SK-N-SH (cell line): ENCODE data around the gene ENOX2. TPM values are rescaled to one million over a fixed set of nuclear protein-coding genes. Genes with fewer than 3 reads are reported as not detected.
A peak's percentile ranks its signal among the peaks of the same experiment; 100 is the strongest.

Experiments
- CTCF ChIA-PET: fragments of 300-600, 350-600 bp; formaldehyde crosslinking; extraction: SDS; loops from one replicate; lab custom pipeline; 2021; lab: Yijun Ruan, JAX
- POLR2A ChIA-PET: fragments of 350-600 bp; sonication (Branson Sonifier 250); formaldehyde crosslinking; extraction: SDS; loops from one replicate; lab custom pipeline; 2020; ENCODE audit warnings: antibody characterized with exemption, inconsistent platforms; lab: Yijun Ruan, JAX
- DNase-seq: peaks from one replicate; pipeline ENCODE4 v3.0.0; 2012
- H2AFZ ChIP-seq: fragments of 200-600 bp; sonication (generic); 2 replicates; pipeline ENCODE4 v1.8.1; 2016; ENCODE audit warnings: antibody characterized with exemption, mild to moderate bottlenecking, low read depth
- H3F3A ChIP-seq: fragments of 200-600 bp; sonication (generic); replicated peaks from 2 replicates; pipeline ENCODE3; 2016; ENCODE audit warnings: antibody characterized with exemption, mild to moderate bottlenecking; ENCODE audit not compliant: insufficient read depth
- H3K27ac ChIP-seq, 2 experiments: fragments of 200-500 bp in 1 of 2; fragments of 200-600 bp in 1 of 2; sonication (Bioruptor generic) in 1 of 2; sonication (generic), shearing (Covaris generic) in 1 of 2; 2 replicates each; pipeline versions ENCODE4 v1.5.1 to v1.6.1; 2014 to 2016; ENCODE audit warnings: low read depth in 2 of 2, inconsistent platforms in 1 of 2, low read length in 1 of 2, mild to moderate bottlenecking in 1 of 2, mixed read lengths in 1 of 2
- H3K27me3 ChIP-seq: fragments of 200-600 bp; sonication (generic), shearing (Covaris generic); 2 replicates; pipeline ENCODE4 v1.6.1; 2016; ENCODE audit warnings: mixed run types; ENCODE audit not compliant: insufficient read depth
- H3K36me3 ChIP-seq, 2 experiments: fragments of 200-500 bp in 1 of 2; fragments of 200-600 bp in 1 of 2; sonication (Bioruptor generic) in 1 of 2; sonication (generic) in 1 of 2; replicated peaks in 1 of 2; 2 replicates each; pipeline versions ENCODE3 to v1.5.1; 2014 to 2016; ENCODE audit warnings: low read length in 1 of 2, mild to moderate bottlenecking in 1 of 2; ENCODE audit not compliant: insufficient read depth in 2 of 2, control insufficient read depth in 1 of 2
- H3K4me1 ChIP-seq, 2 experiments: fragments of 200-500 bp in 1 of 2; fragments of 200-600 bp in 1 of 2; sonication (Bioruptor generic) in 1 of 2; sonication (generic), shearing (Covaris generic) in 1 of 2; 2 replicates each; pipeline versions ENCODE4 v1.5.1 to v1.6.1; 2014 to 2016; ENCODE audit warnings: low read depth in 1 of 2, low read length in 1 of 2, mixed run types in 1 of 2; ENCODE audit not compliant: insufficient read depth in 2 of 2, control insufficient read depth in 1 of 2
- H3K4me2 ChIP-seq: fragments of 200-600 bp; sonication (generic), shearing (Covaris generic); 2 replicates; pipeline ENCODE4 v1.6.1; 2017; ENCODE audit warnings: mixed run types
- H3K4me3 ChIP-seq, 2 experiments: fragments of 200-500 bp in 1 of 2; fragments of 200-600 bp in 1 of 2; sonication (Bioruptor generic) in 1 of 2; sonication (generic), shearing (Covaris generic) in 1 of 2; 2 replicates each; pipeline versions ENCODE4 v1.5.1 to v1.8.1; 2014 to 2016; ENCODE audit warnings: low read depth in 2 of 2, inconsistent platforms in 1 of 2, low read length in 1 of 2, mild to moderate bottlenecking in 1 of 2, mixed read lengths in 1 of 2, moderate library complexity in 1 of 2
- H3K79me2 ChIP-seq: fragments of 200-600 bp; sonication (generic); 2 replicates; pipeline ENCODE4 v1.8.1; 2017; ENCODE audit warnings: mild to moderate bottlenecking; ENCODE audit not compliant: insufficient read depth
- H3K9ac ChIP-seq: fragments of 200-600 bp; sonication (generic); 2 replicates; pipeline ENCODE4 v1.6.1; 2017; ENCODE audit warnings: mixed run types
- H3K9me2 ChIP-seq: fragments of 200-600 bp; sonication (generic); 2 replicates; pipeline ENCODE4 v1.6.1; 2017; ENCODE audit warnings: mixed run types
- H3K9me3 ChIP-seq: fragments of 200-600 bp; sonication (generic); 2 replicates; pipeline ENCODE4 v1.6.1; 2017; ENCODE audit warnings: mixed run types, mild to moderate bottlenecking, moderate library complexity
- H4K20me1 ChIP-seq: fragments of 200-600 bp; sonication (generic); 2 replicates; pipeline ENCODE4 v1.6.1; 2017; ENCODE audit warnings: mild to moderate bottlenecking, mixed run types; ENCODE audit not compliant: insufficient read depth
- ELF1 ChIP-seq: IDR thresholded peaks from 2 replicates; pipeline ENCODE4 v1.4.0; 2012
- EP300 ChIP-seq, 2 experiments: IDR thresholded peaks; 2 replicates each; pipeline versions ENCODE4 v1.4.0 to v1.6.1; 2012; ENCODE audit warnings: borderline replicate concordance in 1 of 2, low read depth in 1 of 2, low read length in 1 of 2
- FOSL2 ChIP-seq: IDR thresholded peaks from 2 replicates; pipeline ENCODE4 v1.4.0; 2012; ENCODE audit warnings: low read depth, mild to moderate bottlenecking, moderate library complexity, borderline replicate concordance
- GABPA ChIP-seq: IDR thresholded peaks from 2 replicates; pipeline ENCODE4 v1.4.0; 2012; ENCODE audit warnings: low read depth, mild to moderate bottlenecking
- GATA2 ChIP-seq: sonication (generic); formaldehyde crosslinking; IDR thresholded peaks from 2 replicates; pipeline ENCODE4 v1.5.0; 2020; ENCODE audit warnings: mild to moderate bottlenecking, missing genetic modification reagents
- JUND ChIP-seq: IDR thresholded peaks from 2 replicates; pipeline ENCODE4 v1.4.0; 2012
- MXI1 ChIP-seq: IDR thresholded peaks from 2 replicates; pipeline ENCODE4 v1.6.1; 2012; ENCODE audit warnings: mild to moderate bottlenecking, low read depth, low read length, improper control_type of control experiment
- RCOR1 ChIP-seq: fragments of 150-350 bp; IDR thresholded peaks from 2 replicates; pipeline ENCODE4 v1.6.1; 2017; ENCODE audit warnings: antibody characterized with exemption, low read length
- SIN3A ChIP-seq: IDR thresholded peaks from 2 replicates; pipeline ENCODE4 v1.6.1; 2012; ENCODE audit warnings: low read depth, mild to moderate bottlenecking, low read length, moderate library complexity, borderline replicate concordance
- TAF1 ChIP-seq: IDR thresholded peaks from 2 replicates; pipeline ENCODE4 v1.6.1; 2012; ENCODE audit warnings: low read depth, mild to moderate bottlenecking, low read length, moderate library complexity, borderline replicate concordance
- TCF12 ChIP-seq: IDR thresholded peaks from 2 replicates; pipeline ENCODE4 v1.4.0; 2012
- WGBS: methylation state at CpG from one replicate; pipeline ENCODE4 v1.1.6; 2017; ENCODE audit warnings: low lambda C conversion rate; 5-methylcytosine and 5-hydroxymethylcytosine counted together
- polyA plus RNA-seq, 3 experiments: library from polyadenylated mRNA; depleted of rRNA; stranded (reverse); fragments of >200 nt; gene quantifications; 2 replicates each; pipeline ENCODE4 v1.2.3, GENCODE V29; 2012
- TF ChIP-seq, protein P1 (sequence below): IDR thresholded peaks from 2 replicates; pipeline ENCODE4; 2012
- TF ChIP-seq, protein P2 (sequence below): IDR thresholded peaks from 2 replicates; pipeline ENCODE4 v1.6.1; 2012; ENCODE audit warnings: mild to moderate bottlenecking, low read depth, low read length, moderate library complexity
- TF ChIP-seq, protein P3 (sequence below): fragments of 150-350 bp; IDR thresholded peaks from 2 replicates; pipeline ENCODE4 v1.6.1; 2017; ENCODE audit warnings: antibody characterized with exemption, low read length, low read depth, borderline replicate concordance
- TF ChIP-seq, protein P4 (sequence below): fragments of 150-350 bp; IDR thresholded peaks from 2 replicates; pipeline ENCODE4 v1.6.1; 2016; ENCODE audit warnings: mild to moderate bottlenecking, low read depth, low read length

ENOX2 gene
- polyA plus RNA-seq, 1 of the 3 experiments (the other 2 are of a cell fraction): 8.8 TPM

DNA sequence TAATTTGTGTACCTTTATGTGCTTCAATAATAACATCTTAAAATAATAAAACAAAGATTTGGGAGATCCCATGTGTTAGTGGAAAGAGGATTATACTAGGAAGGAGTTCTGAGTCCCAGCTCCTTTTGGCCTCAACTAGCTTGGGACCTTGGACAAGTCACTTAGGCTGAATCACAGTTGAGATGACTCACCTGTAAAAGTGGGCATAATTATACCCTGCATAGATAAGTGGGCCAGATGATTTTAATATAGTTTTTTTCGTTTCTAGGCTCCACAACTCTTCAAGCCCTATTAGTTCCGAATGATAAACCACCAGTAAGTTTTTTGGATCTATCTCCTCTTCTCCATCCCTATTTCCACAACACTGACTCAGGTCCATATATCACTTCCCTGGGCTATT, 131.8 kb downstream of the ENOX2 start:
- no peak for DNase-seq
- no peaks in the 10 kb centered on the region for H3K79me2 ChIP-seq
- H3K4me2 ChIP-seq: peak overlapping the region; percentile 19; the same call in 1 of the 2 replicates
- H3K27me3 ChIP-seq: no peaks in the 10 kb centered on the region
- peaks cover 11% of the 10 kb centered on the region for H3F3A ChIP-seq
- H3K4me3 ChIP-seq: no peak overlapping the region
- ChIA-PET POLR2A (no interaction called here), CTCF (no interaction called here)
- H2AFZ ChIP-seq: no peak overlapping the region
- TF ChIP-seq FOSL2 (peak; percentile 61; the same call in 1 of the 2 replicates), GABPA (no peak), ELF1 (no peak), JUND (peak; percentile 36; the same call in 1 of the 2 replicates), TCF12 (peak; percentile 13; the same call in 1 of the 2 replicates)
- TF ChIP-seq, protein P1, sequence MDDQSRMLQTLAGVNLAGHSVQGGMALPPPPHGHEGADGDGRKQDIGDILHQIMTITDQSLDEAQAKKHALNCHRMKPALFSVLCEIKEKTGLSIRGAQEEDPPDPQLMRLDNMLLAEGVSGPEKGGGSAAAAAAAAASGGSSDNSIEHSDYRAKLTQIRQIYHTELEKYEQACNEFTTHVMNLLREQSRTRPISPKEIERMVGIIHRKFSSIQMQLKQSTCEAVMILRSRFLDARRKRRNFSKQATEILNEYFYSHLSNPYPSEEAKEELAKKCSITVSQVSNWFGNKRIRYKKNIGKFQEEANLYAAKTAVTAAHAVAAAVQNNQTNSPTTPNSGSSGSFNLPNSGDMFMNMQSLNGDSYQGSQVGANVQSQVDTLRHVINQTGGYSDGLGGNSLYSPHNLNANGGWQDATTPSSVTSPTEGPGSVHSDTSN: no peak
- TF ChIP-seq, protein P2, sequence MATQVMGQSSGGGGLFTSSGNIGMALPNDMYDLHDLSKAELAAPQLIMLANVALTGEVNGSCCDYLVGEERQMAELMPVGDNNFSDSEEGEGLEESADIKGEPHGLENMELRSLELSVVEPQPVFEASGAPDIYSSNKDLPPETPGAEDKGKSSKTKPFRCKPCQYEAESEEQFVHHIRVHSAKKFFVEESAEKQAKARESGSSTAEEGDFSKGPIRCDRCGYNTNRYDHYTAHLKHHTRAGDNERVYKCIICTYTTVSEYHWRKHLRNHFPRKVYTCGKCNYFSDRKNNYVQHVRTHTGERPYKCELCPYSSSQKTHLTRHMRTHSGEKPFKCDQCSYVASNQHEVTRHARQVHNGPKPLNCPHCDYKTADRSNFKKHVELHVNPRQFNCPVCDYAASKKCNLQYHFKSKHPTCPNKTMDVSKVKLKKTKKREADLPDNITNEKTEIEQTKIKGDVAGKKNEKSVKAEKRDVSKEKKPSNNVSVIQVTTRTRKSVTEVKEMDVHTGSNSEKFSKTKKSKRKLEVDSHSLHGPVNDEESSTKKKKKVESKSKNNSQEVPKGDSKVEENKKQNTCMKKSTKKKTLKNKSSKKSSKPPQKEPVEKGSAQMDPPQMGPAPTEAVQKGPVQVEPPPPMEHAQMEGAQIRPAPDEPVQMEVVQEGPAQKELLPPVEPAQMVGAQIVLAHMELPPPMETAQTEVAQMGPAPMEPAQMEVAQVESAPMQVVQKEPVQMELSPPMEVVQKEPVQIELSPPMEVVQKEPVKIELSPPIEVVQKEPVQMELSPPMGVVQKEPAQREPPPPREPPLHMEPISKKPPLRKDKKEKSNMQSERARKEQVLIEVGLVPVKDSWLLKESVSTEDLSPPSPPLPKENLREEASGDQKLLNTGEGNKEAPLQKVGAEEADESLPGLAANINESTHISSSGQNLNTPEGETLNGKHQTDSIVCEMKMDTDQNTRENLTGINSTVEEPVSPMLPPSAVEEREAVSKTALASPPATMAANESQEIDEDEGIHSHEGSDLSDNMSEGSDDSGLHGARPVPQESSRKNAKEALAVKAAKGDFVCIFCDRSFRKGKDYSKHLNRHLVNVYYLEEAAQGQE: peak; percentile 76
- no peaks in the 10 kb centered on the region for H3K9me2 ChIP-seq
- peak overlapping the region; percentile 71 to 87 for H3K27ac ChIP-seq
- H4K20me1 ChIP-seq: no peaks in the 10 kb centered on the region
- 21% methylated on average over 2 of the region's 2 CpGs for WGBS
- no peaks in the 10 kb centered on the region for H3K36me3 ChIP-seq
- H3K9me3 ChIP-seq: no peaks in the 10 kb centered on the region
- peaks cover 9 to 21% of the 10 kb centered on the region in 2 experiments; a peak in 3 of 4 replicates for H3K4me1 ChIP-seq
- no peak overlapping the region; the same call in 1 of the 2 replicates for H3K9ac ChIP-seq

DNA sequence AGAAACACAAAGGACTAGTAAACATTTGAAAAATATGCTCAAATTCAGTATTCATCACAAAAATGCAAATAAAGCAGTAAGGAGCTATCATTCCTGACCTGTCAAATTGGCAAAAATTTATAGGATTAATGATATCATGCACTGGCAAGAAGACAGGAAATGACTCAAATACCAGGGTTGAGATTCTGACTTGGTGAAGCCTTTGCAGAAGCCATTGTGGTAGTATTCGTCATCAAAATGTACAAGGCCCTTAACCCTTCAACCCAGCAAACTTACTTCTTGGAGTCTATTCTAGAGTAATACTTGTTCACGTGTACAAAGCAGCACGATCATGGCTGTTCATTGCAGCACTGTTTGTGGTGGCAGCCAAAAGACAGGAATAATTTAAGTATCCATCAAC, 132.4 kb downstream of the ENOX2 start:
- ChIA-PET CTCF (no interaction called here), POLR2A (no interaction called here)
- no peak overlapping the region for H2AFZ ChIP-seq
- peak overlapping the region; percentile 19; the same call in 1 of the 2 replicates for H3K4me2 ChIP-seq
- no peak overlapping the region for H3K4me3 ChIP-seq
- H3K9me3 ChIP-seq: no peaks in the 10 kb centered on the region
- no peaks in the 10 kb centered on the region for H3K9me2 ChIP-seq
- H3K4me1 ChIP-seq: peaks cover 9 to 21% of the 10 kb centered on the region in 2 experiments; a peak in 3 of 4 replicates
- no peaks in the 10 kb centered on the region for H3K36me3 ChIP-seq
- peak overlapping the region; percentile 60 to 71 for H3K27ac ChIP-seq
- peaks cover 11% of the 10 kb centered on the region for H3F3A ChIP-seq
- DNase-seq: no peak
- H3K27me3 ChIP-seq: no peaks in the 10 kb centered on the region
- WGBS: 9% methylated on average over 3 of the region's 3 CpGs
- H3K79me2 ChIP-seq: no peaks in the 10 kb centered on the region
- no peak overlapping the region; the same call in 1 of the 2 replicates for H3K9ac ChIP-seq
- no peaks in the 10 kb centered on the region for H4K20me1 ChIP-seq
- TF ChIP-seq, protein P2: no peak
- TF ChIP-seq MXI1: no peak
- TF ChIP-seq, protein P3, sequence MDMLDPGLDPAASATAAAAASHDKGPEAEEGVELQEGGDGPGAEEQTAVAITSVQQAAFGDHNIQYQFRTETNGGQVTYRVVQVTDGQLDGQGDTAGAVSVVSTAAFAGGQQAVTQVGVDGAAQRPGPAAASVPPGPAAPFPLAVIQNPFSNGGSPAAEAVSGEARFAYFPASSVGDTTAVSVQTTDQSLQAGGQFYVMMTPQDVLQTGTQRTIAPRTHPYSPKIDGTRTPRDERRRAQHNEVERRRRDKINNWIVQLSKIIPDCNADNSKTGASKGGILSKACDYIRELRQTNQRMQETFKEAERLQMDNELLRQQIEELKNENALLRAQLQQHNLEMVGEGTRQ: no peak
- no peak for TF ChIP-seq GATA2
- no peak for TF ChIP-seq SIN3A
- TF ChIP-seq, protein P4, sequence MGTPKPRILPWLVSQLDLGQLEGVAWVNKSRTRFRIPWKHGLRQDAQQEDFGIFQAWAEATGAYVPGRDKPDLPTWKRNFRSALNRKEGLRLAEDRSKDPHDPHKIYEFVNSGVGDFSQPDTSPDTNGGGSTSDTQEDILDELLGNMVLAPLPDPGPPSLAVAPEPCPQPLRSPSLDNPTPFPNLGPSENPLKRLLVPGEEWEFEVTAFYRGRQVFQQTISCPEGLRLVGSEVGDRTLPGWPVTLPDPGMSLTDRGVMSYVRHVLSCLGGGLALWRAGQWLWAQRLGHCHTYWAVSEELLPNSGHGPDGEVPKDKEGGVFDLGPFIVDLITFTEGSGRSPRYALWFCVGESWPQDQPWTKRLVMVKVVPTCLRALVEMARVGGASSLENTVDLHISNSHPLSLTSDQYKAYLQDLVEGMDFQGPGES: no peak
- no peak for TF ChIP-seq TAF1
- TF ChIP-seq EP300 (IDR thresholded peaks at IDR 0.05; ENCODE audit: borderline replicate concordance in 1 of 2, low read depth in 1 of 2, low read length in 1 of 2): peak in 1 of 2 experiments; percentile 68; a peak in 1 of 4 replicates
- TF ChIP-seq RCOR1: no peak
- peak; percentile 88 for TF ChIP-seq JUND
